ENCODE measurements around the gene ZYG11B. TPM values are rescaled to one million over a fixed set of nuclear protein-coding genes. Genes with fewer than 3 reads are reported as not detected.
"Not testable (repeated sequence)": the region's sequence is repeated elsewhere in the genome, so short reads cannot be mapped to it uniquely, and the experiment has no call there.

Gene ZYG11B
- total and polyA plus RNA-seq, 9 donors, result 22.2 to 43.9 (median 32.8) TPM

DNA sequence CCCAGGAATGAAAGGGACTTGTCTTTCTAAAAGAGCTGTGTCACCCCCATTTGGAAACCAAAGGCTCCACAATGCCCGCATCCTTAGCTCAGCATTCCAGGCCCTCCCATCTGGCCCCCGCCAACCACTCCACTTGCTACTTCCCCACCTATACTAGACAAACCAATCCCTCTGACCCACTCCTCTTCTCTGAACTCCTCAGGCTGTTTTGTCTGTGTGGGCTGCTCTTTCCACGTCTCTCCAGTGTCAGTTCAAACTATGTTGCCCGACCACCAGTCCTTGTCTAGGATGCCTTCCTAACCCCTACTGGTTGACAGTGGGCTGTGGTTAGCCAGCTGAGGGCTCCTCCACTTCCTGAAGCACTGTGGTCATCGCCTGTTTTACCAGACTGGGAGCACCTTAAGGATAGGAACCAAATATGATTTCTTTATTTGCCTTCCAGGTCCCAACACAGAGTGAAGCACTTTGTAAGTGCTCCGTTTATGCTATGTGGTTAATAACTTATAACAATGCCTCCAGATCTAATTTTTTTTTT is 20.1 kb upstream of the ZYG11B start:
- H3K4me1 ChIP-seq (ENCODE audit: control insufficient read depth, insufficient read depth, low read length), result peaks cover 5% of the 10 kb centered on the region
- H3K27ac ChIP-seq (ENCODE audit: low read length), result no peak overlapping the region
- no peak for DNase-seq
- no peaks in the 10 kb centered on the region for H3K36me3 ChIP-seq (ENCODE audit: control insufficient read depth, insufficient read depth, low read length)
- H3K9me3 ChIP-seq (replicated peaks; ENCODE audit: control insufficient read depth, low read depth, low read length), result no peaks in the 10 kb centered on the region
- no peaks in the 10 kb centered on the region for H3K27me3 ChIP-seq (ENCODE audit: control insufficient read depth, insufficient read depth, low read length)
- 85% methylated on average over 2 of the region's 6 CpGs for WGBS (ENCODE audit: insufficient coverage)
- H3K4me3 ChIP-seq (ENCODE audit: low read length), result no peak overlapping the region

DNA sequence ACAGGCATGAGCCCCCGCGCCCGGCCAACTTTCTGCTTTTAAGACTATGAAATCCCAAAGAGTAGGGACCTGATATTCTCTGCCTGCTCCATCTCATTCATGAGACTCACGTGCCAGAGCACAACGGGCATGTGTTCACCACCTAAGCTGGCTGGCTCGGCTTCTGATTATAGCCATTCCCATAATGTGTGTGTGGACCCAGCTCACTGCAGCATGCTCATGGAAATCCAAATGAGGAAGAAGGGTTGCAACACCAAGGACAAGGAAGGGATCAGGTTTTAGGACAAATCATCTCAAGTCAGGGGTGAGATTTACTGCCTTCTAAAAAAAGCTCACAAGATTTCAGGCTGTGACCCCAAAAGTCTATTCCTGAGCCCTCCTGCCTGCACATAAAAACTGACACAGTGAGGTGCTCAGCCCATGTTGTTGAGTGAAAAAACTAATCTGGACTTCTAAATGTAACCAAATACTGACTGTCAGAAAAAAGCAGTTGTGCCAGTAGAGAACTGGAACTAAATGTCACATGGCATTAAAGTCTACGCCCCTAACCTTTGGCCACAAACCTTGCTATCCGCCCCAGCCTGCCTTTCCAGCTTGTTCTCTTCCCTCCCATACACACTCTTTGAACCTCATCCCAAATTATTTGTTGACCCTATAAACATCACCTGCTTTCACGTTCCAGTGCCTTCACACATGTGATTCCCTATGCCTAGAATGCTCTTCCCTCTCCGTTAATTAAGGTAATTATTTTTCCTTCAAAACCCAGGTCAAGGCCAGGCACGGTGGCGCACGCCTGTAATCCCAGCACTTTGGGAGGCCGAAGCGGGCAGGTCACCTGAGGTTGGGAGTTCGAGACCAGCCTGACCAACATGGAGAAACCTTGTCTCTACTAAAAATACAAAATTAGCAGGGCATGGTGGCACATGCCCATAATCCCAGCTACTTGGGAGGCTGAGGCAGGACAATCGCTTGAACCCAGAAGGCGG is 19.0 kb upstream of the ZYG11B start:
- Histone ChIP-seq H3K9me3 (replicated peaks; ENCODE audit: control insufficient read depth, low read depth, low read length) (no peaks in the 10 kb centered on the region), H3K4me1 (ENCODE audit: control insufficient read depth, insufficient read depth, low read length) (peaks cover 5% of the 10 kb centered on the region), H3K4me3 (ENCODE audit: low read length) (no peak overlapping the region), H3K36me3 (ENCODE audit: control insufficient read depth, insufficient read depth, low read length) (no peaks in the 10 kb centered on the region), H3K27me3 (ENCODE audit: control insufficient read depth, insufficient read depth, low read length) (no peaks in the 10 kb centered on the region), H3K27ac (ENCODE audit: low read length) (no peak overlapping the region)
- DNase-seq, result no peak
- 80% methylated on average over 10 of the region's 18 CpGs for WGBS (ENCODE audit: insufficient coverage)

DNA sequence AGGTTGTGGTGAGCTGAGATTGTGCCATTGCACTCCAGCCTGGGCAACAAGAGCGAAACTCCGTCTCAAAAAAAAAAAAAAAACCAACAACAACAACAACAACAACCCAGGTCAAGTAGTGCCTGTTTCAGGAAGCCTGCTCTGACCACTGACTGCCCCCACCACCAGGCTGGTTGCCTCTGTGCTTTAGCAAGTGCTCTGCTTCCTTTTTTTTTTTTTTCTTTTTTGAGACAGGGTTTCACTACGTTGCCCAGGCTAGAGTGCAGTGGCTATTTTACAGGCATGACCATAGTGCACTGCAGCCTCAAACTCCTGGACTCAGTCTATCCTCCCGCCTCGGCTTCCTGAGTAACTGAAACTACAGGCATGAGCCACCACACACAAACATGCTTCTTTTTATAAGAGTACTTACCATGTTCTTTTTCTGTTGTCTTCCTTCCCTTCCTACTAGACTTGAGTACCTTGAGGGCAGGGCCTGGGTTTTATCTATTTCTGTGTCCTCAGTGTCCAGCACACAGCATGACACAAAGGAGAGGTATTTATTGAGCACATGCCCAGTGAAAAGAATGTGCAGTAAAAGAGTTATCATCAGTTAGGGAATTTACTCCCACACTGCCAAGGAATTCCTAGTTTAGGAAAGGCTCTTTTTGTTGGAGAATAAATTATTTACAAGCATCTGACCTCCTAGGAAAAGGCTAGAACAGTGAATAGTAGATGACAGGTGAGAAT is 18.2 kb upstream of the ZYG11B start:
- H3K4me3 ChIP-seq (ENCODE audit: low read length), result no peak overlapping the region
- H3K36me3 ChIP-seq (ENCODE audit: control insufficient read depth, insufficient read depth, low read length), result no peaks in the 10 kb centered on the region
- no peak for DNase-seq
- no peaks in the 10 kb centered on the region for H3K27me3 ChIP-seq (ENCODE audit: control insufficient read depth, insufficient read depth, low read length)
- peaks cover 5% of the 10 kb centered on the region for H3K4me1 ChIP-seq (ENCODE audit: control insufficient read depth, insufficient read depth, low read length)
- no peak overlapping the region for H3K27ac ChIP-seq (ENCODE audit: low read length)
- 67% methylated on average over 3 of the region's 5 CpGs for WGBS (ENCODE audit: insufficient coverage)
- H3K9me3 ChIP-seq (replicated peaks; ENCODE audit: control insufficient read depth, low read depth, low read length), result no peaks in the 10 kb centered on the region

DNA sequence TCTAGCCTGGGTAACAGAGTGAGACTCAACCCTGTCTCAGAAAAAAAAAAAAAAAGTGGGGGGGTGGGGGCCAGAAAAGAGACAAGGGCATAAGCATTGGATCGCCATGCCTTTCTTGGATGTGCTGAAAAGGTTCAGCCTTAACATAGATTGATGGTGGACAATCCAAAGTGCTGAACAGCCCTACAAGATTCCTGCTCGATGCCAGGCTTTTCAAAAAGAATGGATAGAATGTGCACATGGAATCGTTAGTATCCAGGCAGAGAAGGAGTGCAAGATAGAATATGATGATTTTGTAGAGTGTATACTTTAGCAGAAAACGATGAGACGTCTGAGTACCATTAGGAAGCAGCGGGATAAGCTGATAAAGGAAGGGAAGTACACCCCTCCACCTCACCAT is 17.2 kb upstream of the ZYG11B start:
- Histone ChIP-seq H3K27me3 (ENCODE audit: control insufficient read depth, insufficient read depth, low read length) (no peaks in the 10 kb centered on the region), H3K27ac (ENCODE audit: low read length) (no peak overlapping the region), H3K4me3 (ENCODE audit: low read length) (no peak overlapping the region), H3K9me3 (replicated peaks; ENCODE audit: control insufficient read depth, low read depth, low read length) (no peaks in the 10 kb centered on the region), H3K36me3 (ENCODE audit: control insufficient read depth, insufficient read depth, low read length) (no peaks in the 10 kb centered on the region), H3K4me1 (ENCODE audit: control insufficient read depth, insufficient read depth, low read length) (no peaks in the 10 kb centered on the region)
- no peak for DNase-seq
- 89% methylated on average over 2 of the region's 6 CpGs for WGBS (ENCODE audit: insufficient coverage)

GRCh38 chr1:52713590-52713989 is 12.7 kb upstream of the ZYG11B start:
- H3K4me1 ChIP-seq (ENCODE audit: control insufficient read depth, insufficient read depth, low read length), result no peaks in the 10 kb centered on the region
- no peak for DNase-seq
- H3K27me3 ChIP-seq (ENCODE audit: control insufficient read depth, insufficient read depth, low read length), result no peaks in the 10 kb centered on the region
- no peaks in the 10 kb centered on the region for H3K9me3 ChIP-seq (replicated peaks; ENCODE audit: control insufficient read depth, low read depth, low read length)
- no peak overlapping the region for H3K4me3 ChIP-seq (ENCODE audit: low read length)
- WGBS (ENCODE audit: insufficient coverage), result 100% methylated on average over 2 of the region's 4 CpGs
- no peaks in the 10 kb centered on the region for H3K36me3 ChIP-seq (ENCODE audit: control insufficient read depth, insufficient read depth, low read length)
- no peak overlapping the region for H3K27ac ChIP-seq (ENCODE audit: low read length)

DNA sequence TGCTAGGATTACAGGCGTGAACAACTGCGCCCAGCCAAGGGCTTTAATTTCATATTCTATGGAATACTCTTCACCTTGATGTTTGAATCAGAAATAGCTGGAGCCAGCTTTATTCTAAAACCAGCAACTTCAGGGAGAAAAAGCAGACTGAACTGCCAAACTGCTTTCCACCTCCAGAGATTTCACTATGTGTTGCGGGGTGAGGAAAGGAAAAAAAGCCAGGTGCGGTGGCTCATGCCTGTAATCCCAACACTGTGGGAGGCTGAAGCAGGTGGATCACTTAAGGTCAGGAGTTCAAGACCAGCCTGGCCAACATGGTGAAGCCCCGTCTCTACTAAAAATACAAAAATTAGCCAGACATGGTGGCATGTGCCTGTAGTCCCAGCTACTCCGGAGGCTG is 11.0 kb upstream of the ZYG11B start:
- H3K27me3 ChIP-seq (ENCODE audit: control insufficient read depth, insufficient read depth, low read length); H3K4me1 ChIP-seq (ENCODE audit: control insufficient read depth, insufficient read depth, low read length); H3K27ac ChIP-seq (ENCODE audit: low read length); H3K36me3 ChIP-seq (ENCODE audit: control insufficient read depth, insufficient read depth, low read length); H3K9me3 ChIP-seq (replicated peaks; ENCODE audit: control insufficient read depth, low read depth, low read length); DNase-seq; H3K4me3 ChIP-seq (ENCODE audit: low read length): not testable (repeated sequence)
- WGBS (ENCODE audit: insufficient coverage), result 80% methylated on average over 1 of the region's 6 CpGs

- DNase-seq, result no peak
- H3K27ac ChIP-seq (ENCODE audit: low read length), result no peak overlapping the region
Measured at GRCh38 chr1:52723260-52723659, 3.0 kb upstream of the ZYG11B start.

DNA sequence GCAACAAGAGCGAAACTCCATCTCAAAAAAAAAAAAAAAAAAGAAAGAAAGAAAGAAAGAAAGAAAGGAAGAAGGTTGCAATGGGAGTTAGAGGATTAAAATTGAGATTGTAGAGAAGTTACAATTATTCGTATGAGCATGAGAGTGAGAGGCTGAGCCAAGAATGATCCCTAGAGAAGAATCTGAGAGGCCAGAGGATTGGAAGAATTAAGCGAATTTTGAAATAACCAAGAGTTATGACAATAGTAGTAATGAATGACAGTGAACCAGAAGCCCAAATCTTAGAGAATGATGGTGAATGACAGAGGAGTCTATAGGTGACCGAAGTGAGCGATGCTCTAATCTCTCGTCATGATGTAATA is 369 bp upstream of the ZYG11B start:
- no peaks in the 10 kb centered on the region for H3K27me3 ChIP-seq (ENCODE audit: control insufficient read depth, insufficient read depth, low read length)
- H3K27ac ChIP-seq (ENCODE audit: low read length), result peak overlapping the region; percentile 2
- H3K4me3 ChIP-seq (ENCODE audit: low read length), result peak overlapping the region; percentile 32
- no peak for DNase-seq
- WGBS (ENCODE audit: insufficient coverage), result 11% methylated on average over 2 of the region's 6 CpGs
- peaks cover 6% of the 10 kb centered on the region for H3K4me1 ChIP-seq (ENCODE audit: control insufficient read depth, insufficient read depth, low read length)
- no peaks in the 10 kb centered on the region for H3K9me3 ChIP-seq (replicated peaks; ENCODE audit: control insufficient read depth, low read depth, low read length)
- H3K36me3 ChIP-seq (ENCODE audit: control insufficient read depth, insufficient read depth, low read length), result peaks cover 4% of the 10 kb centered on the region

More at GRCh38 chr1:52723260-52723659, 3.0 kb upstream of the ZYG11B start:
- Histone ChIP-seq H3K9me3 (replicated peaks; ENCODE audit: control insufficient read depth, low read depth, low read length) (no peaks in the 10 kb centered on the region), H3K27me3 (ENCODE audit: control insufficient read depth, insufficient read depth, low read length) (no peaks in the 10 kb centered on the region), H3K4me3 (ENCODE audit: low read length) (no peak overlapping the region), H3K4me1 (ENCODE audit: control insufficient read depth, insufficient read depth, low read length) (peaks cover 3% of the 10 kb centered on the region), H3K36me3 (ENCODE audit: control insufficient read depth, insufficient read depth, low read length) (no peaks in the 10 kb centered on the region)
- WGBS (ENCODE audit: insufficient coverage), result 69% methylated on average over 2 of the region's 4 CpGs

GRCh38 chr1:52727114-52727586 is 897 bp downstream of the ZYG11B start:
- Histone ChIP-seq H3K4me1 (ENCODE audit: control insufficient read depth, insufficient read depth, low read length) (peaks cover 6% of the 10 kb centered on the region), H3K4me3 (ENCODE audit: low read length) (peak overlapping the region; percentile 94), H3K27me3 (ENCODE audit: control insufficient read depth, insufficient read depth, low read length) (no peaks in the 10 kb centered on the region), H3K36me3 (ENCODE audit: control insufficient read depth, insufficient read depth, low read length) (peaks cover 7% of the 10 kb centered on the region), H3K9me3 (replicated peaks; ENCODE audit: control insufficient read depth, low read depth, low read length) (no peaks in the 10 kb centered on the region), H3K27ac (ENCODE audit: low read length) (peak overlapping the region; percentile 93)
- DNase-seq, result peak; percentile 43
- 0% methylated on average over 9 of the region's 14 CpGs for WGBS (ENCODE audit: insufficient coverage)
